Caco-2 (cell line): ENCODE measurements around the gene ZNF101. TPM values are rescaled to one million over a fixed set of nuclear protein-coding genes. Genes with fewer than 3 reads are reported as not detected.

ENCODE experiments used
- BruUV-seq: library from RNA; stranded (reverse); fragments of 400-500 nt; replicated peaks from 2 replicates; lab custom pipeline; 2021; lab: Mats Ljungman, UMichigan
- CTCF ChIA-PET: fragments of 300-600 bp; sonication (Branson Sonifier 250); formaldehyde crosslinking; loops from one replicate; lab custom pipeline; 2022; ENCODE audit warnings: antibody characterized with exemption; lab: Charles Lee
- POLR2A ChIA-PET: fragments of 300-600 bp; sonication (Branson Sonifier 250); formaldehyde crosslinking; loops from one replicate; lab custom pipeline; 2022; ENCODE audit warnings: antibody characterized with exemption; lab: Charles Lee
- DNase-seq, 2 experiments: peaks; one replicate each; pipeline versions ENCODE4 v3.0.0 to v3.0.0-alpha.2; 2020 to 2022
- H3K27me3 ChIP-seq: replicated peaks from 2 replicates; pipeline ENCODE4 v1.6.0; 2011; ENCODE audit warnings: low read length; ENCODE audit not compliant: control insufficient read depth, insufficient read depth
- H3K36me3 ChIP-seq: 2 replicates; pipeline ENCODE4 v1.5.1; 2011; ENCODE audit warnings: low read length; ENCODE audit not compliant: control insufficient read depth, insufficient read depth
- H3K4me1 ChIP-seq: fragments of 250-450 bp; sonication (Bioruptor Pico); 2 replicates; pipeline ENCODE4 v1.5.1; 2020; ENCODE audit warnings: mild to moderate bottlenecking
- H3K4me3 ChIP-seq: 2 replicates; pipeline ENCODE4 v1.5.1; 2011; ENCODE audit warnings: low read depth, mild to moderate bottlenecking, control low read depth, low read length
- H3K9me3 ChIP-seq: fragments of 250-450 bp; sonication (Bioruptor Pico); 2 replicates; pipeline ENCODE4 v1.5.1; 2020; ENCODE audit warnings: mild to moderate bottlenecking, moderate library complexity
- H3K27ac Mint-ChIP-seq: one replicate; pipeline ENCODE4 v1.8.0; 2022; ENCODE audit warnings: mixed read lengths; ENCODE audit not compliant: unreplicated experiment
- H3K27me3 Mint-ChIP-seq: one replicate; pipeline ENCODE4 v1.8.0; 2022; ENCODE audit warnings: mixed read lengths; ENCODE audit not compliant: insufficient read depth, unreplicated experiment
- H3K36me3 Mint-ChIP-seq: one replicate; pipeline ENCODE4 v1.8.0; 2022; ENCODE audit warnings: mild to moderate bottlenecking, mixed read lengths; ENCODE audit not compliant: insufficient read depth, unreplicated experiment
- H3K4me1 Mint-ChIP-seq: one replicate; pipeline ENCODE4 v1.8.0; 2022; ENCODE audit warnings: low read depth, mixed read lengths; ENCODE audit not compliant: unreplicated experiment
- H3K4me3 Mint-ChIP-seq: one replicate; pipeline ENCODE4 v1.8.0; 2022; ENCODE audit warnings: mild to moderate bottlenecking, moderate library complexity, mixed read lengths; ENCODE audit not compliant: unreplicated experiment
- H3K9me3 Mint-ChIP-seq: one replicate; pipeline ENCODE4 v1.8.0; 2022; ENCODE audit warnings: mixed read lengths; ENCODE audit not compliant: unreplicated experiment
- CTCF ChIP-seq, 2 experiments: fragments of 200-600 bp in 1 of 2; IDR thresholded peaks; 1 replicate in 1 of 2; 2 replicates in 1 of 2; pipeline versions ENCODE4 v1.5.1 to v1.8.0; 2011 to 2022; ENCODE audit warnings: antibody characterized with exemption in 1 of 2, control low read depth in 1 of 2, inconsistent platforms in 1 of 2, low read depth in 1 of 2, low read length in 1 of 2, mild to moderate bottlenecking in 1 of 2, moderate library complexity in 1 of 2; ENCODE audit not compliant: insufficient read depth in 1 of 2, severe bottlenecking in 1 of 2, unreplicated experiment in 1 of 2
- intact Hi-C: fragments of 100-400 bp; cut with micrococcal nuclease; formaldehyde crosslinking; loops from one replicate; pipeline ENCODE4 v1.10.0; 2022; ENCODE audit not compliant: unreplicated experiment
- total RNA-seq: library from RNA; stranded (reverse); gene quantifications from 2 replicates; pipeline ENCODE4 v1.2.3, GENCODE V29; 2022

ZNF101 gene
- total RNA-seq, 1 experiment from 2014 or later = 11.8 TPM

- DNase-seq = peak; percentile 79 to 83
- no peaks in the 10 kb centered on the region for H3K27me3 Mint-ChIP-seq
- intact Hi-C loops = loop anchor here (1.0 to 5.0 kb wide), 4 partner anchors 10 to 96 kb away; partner anchors contain the start of genes ATP13A1, GMIP and PBX4
These were observed 40.8 kb upstream of the ZNF101 start, which contains the start of gene LPAR2 for GRCh38 chr19:19627621-19628500. Gene LPAR2, minus strand, starts transcription at chr19:19628220. Its CDS starts 945 bp downstream, at chr19:19627275.

GRCh38 chr19:19628501-19629134 is 40.0 kb upstream of the ZNF101 start:
- TSS peak; percentile 73 for BruUV-seq
- no peaks in the 10 kb centered on the region; the same call in 1 of the 2 replicates for H3K36me3 ChIP-seq
- ChIA-PET POLR2A (interaction anchor here (0.6 to 1.3 kb wide), 5 partner anchors 15 to 1831 kb away, joined by 3 to 7 read pairs (median 4); no protein-coding TSS in a partner anchor), CTCF (interaction anchor here (0.6 to 1.3 kb wide), 4 partner anchors 15 to 99 kb away, joined by 3 to 5 read pairs (median 4); partner anchors contain the start of gene GMIP)
- Mint-ChIP-seq H3K27me3 (no peaks in the 10 kb centered on the region), H3K4me3 (peak overlapping the region; percentile 91), H3K36me3 (peaks cover 44% of the 10 kb centered on the region), H3K4me1 (peaks cover 19% of the 10 kb centered on the region), H3K9me3 (no peaks in the 10 kb centered on the region), H3K27ac (peak overlapping the region; percentile 93)
- no peaks in the 10 kb centered on the region for H3K4me1 ChIP-seq
- intact Hi-C loops = loop anchor here (1.0 to 5.0 kb wide), 2 partner anchors 15 to 96 kb away; partner anchors contain the start of gene GMIP
- peak overlapping the region; percentile 87 for H3K4me3 ChIP-seq
- DNase-seq = peak; percentile 75 to 78
- no peaks in the 10 kb centered on the region for H3K9me3 ChIP-seq
- TF ChIP-seq CTCF (IDR thresholded peaks at IDR 0.05; ENCODE audit: insufficient read depth in 1 of 2, low read depth in 1 of 2, low read length in 1 of 2, severe bottlenecking in 1 of 2, unreplicated experiment in 1 of 2) = no peak
- no peaks in the 10 kb centered on the region for H3K27me3 ChIP-seq

More at GRCh38 chr19:19627621-19628500, 40.8 kb upstream of the ZNF101 start, which contains the start of gene LPAR2:
- Mint-ChIP-seq H3K4me3 (peak within 1 kb of the TSS; percentile 91), H3K9me3 (no peaks in the 10 kb centered on the region), H3K36me3 (peaks cover 39% of the 10 kb centered on the region), H3K27ac (peak within 1 kb of the TSS; percentile 93), H3K4me1 (peaks cover 19% of the 10 kb centered on the region)
- ChIA-PET POLR2A (interaction anchor here (0.6 to 1.3 kb wide), 5 partner anchors 14 to 1831 kb away, joined by 3 to 7 read pairs (median 4); no protein-coding TSS in a partner anchor), CTCF (interaction anchor here (0.6 to 1.3 kb wide), 3 partner anchors 16 to 96 kb away, joined by 3 to 5 read pairs (median 4); partner anchors contain the start of gene GMIP)
- no TSS peak for BruUV-seq
- Histone ChIP-seq H3K4me1 (no peaks in the 10 kb centered on the region), H3K9me3 (no peaks in the 10 kb centered on the region), H3K4me3 (peak within 1 kb of the TSS; percentile 87), H3K27me3 (no peaks in the 10 kb centered on the region), H3K36me3 (no peaks in the 10 kb centered on the region; the same call in 1 of the 2 replicates)
- TF ChIP-seq CTCF (IDR thresholded peaks at IDR 0.05; ENCODE audit: insufficient read depth in 1 of 2, low read depth in 1 of 2, low read length in 1 of 2, severe bottlenecking in 1 of 2, unreplicated experiment in 1 of 2) = no peak

- intact Hi-C loops = no loop called here
- Mint-ChIP-seq H3K27ac (peak overlapping the region; percentile 63), H3K9me3 (no peaks in the 10 kb centered on the region), H3K4me3 (no peak overlapping the region), H3K4me1 (peaks cover 19% of the 10 kb centered on the region), H3K27me3 (no peaks in the 10 kb centered on the region), H3K36me3 (peaks cover 48% of the 10 kb centered on the region)
- Histone ChIP-seq H3K27me3 (no peaks in the 10 kb centered on the region), H3K4me1 (no peaks in the 10 kb centered on the region), H3K9me3 (no peaks in the 10 kb centered on the region), H3K4me3 (no peak overlapping the region), H3K36me3 (no peaks in the 10 kb centered on the region; the same call in 1 of the 2 replicates)
- TF ChIP-seq CTCF (IDR thresholded peaks at IDR 0.05; ENCODE audit: insufficient read depth in 1 of 2, low read depth in 1 of 2, low read length in 1 of 2, severe bottlenecking in 1 of 2, unreplicated experiment in 1 of 2) = no peak
- CTCF ChIA-PET = no interaction called here
- BruUV-seq = no TSS peak
- POLR2A ChIA-PET = no interaction called here
- no peak for DNase-seq
These were observed 38.6 kb upstream of the ZNF101 start for GRCh38 chr19:19630062-19630414.
